Bone marrow (tissue), 2 donors: Measurements from ENCODE around the gene EMILIN2.

Source experiments
- DNase-seq, 2 donors: peaks; one replicate each; lab custom pipeline; 2025; lab: John Stamatoyannopoulos, UW

EMILIN2 gene

DNA sequence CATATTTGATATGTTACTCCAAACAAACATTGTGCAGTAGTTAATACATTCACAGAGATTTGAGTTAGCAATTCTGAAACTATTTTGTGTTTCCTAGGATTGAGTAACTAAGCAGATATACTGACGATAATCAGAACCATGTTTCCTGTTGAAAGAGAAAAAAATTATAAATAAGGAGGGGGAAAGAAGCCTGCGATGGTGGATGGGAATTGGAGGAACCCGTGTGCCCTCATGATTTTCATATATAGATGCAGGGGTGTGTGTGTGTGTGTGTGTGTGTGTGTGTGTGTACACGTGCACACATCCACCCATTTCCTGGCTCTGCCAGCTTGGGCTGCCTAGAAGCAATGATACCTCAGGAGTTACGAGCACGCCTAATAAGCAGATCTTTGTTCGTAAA lies 109.2 kb downstream of the EMILIN2 start:
- no peak for DNase-seq

DNA sequence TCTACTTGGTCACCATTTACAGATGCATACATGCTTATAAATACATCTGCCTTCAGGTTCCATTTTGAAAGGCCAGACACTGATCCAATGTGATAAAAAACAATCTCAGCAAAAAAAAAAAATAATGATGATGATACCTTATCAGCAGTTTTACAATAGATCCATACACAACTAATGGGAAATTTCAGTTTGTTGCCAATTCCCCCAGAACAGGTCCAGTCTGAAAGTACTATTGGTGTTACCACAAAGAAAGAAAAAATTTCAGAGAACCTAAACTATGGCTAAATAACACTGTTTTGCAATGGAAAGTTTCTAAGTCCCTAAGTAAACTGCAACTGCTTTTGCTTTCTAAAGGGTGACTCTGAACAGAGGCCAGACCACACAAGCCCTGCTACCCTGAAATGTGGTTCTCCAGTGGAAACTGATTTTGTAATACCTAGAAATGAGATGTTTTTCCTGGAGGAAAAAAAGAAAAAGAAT lies 112.1 kb downstream of the EMILIN2 start:
- DNase-seq = no peak

DNA sequence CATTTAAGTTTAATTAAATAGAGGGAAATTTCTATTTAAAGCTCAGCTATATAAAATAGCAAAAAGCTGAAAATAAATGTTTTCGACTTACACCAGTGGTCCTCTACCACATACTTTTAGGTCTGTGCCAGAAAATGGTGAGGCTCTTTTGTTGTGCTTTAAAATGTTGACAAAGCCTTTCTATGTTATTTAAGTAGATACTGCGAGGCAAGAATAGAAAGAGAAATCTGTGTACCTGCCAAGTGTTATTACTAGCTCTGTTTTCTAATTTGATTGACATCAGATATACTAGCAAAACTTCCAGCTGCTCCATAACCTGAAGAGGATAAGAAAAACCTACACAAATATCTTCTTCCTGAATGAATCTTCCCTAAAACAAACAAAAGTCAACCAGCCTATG lies 112.5 kb downstream of the EMILIN2 start:
- no peak for DNase-seq

DNA sequence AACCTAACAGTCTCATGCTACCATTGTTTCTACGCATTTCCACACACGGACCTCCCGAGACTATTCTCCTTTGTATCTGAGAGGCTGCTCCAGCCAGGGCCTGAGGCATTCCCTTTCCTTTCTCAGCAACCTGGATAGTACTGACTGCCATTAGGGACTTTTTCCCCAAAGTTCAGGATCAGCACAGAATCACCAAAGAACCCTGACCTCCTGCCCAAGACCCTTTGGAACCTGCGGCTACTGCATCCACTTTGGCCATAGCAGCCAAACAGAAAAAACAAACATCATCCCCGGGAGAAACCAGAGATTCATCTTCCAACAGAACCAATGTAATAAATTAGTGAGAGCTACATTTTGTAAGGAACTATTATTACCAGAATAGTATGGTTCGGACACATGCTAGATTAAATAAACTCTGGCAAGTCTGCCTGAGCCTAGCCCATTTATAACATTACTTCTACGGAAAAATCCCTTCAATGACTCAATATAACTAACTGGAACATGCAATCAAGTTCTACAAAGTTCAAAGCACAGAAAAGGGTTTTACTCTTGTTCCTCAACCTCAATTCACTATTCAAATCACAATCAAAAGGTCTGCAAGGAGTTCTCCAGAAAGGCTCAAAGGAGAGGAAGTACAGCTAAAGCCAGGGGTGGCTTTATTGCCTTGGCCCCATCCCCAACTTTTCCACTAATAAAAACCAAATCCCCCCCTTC lies 114.3 kb downstream of the EMILIN2 start:
- DNase-seq = no peak

DNA sequence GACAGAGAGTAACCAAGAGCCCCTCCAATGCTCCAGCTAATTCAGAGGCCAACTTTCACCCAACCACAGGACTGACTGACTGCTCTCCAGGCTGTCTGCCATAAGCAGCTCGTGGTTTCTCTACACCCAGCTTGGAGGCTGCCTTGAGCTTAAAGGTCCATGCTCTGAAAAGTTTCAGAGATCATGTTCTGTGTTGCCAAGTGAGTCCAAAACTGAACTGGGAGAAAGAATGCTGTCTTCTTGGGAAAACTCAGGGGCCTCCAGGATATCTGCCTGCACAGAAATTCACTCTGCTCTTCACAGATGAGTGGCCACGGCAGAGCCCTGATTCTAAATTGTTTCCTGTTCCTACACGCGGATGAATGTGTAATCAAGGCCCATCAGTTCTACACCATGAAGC lies 115.0 kb downstream of the EMILIN2 start:
- DNase-seq = no peak

DNA sequence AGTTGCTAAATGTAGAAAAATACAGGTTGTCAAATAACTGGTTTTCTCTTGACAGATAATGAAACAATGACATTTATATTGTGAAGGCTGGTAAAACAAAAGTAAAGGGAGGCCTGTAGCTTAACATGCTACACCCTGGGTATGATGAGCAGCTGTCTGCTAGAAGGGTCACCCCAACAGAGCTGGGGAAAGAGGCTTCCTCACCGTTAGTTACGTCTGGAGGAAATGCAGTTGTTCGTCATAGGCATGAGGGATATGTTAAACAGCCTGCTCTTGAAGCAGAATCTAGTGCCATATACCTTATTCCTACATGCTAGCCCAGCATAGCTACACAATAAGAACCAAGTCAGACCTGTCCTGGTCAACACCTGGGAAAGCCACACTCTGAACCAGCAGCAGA lies 116.2 kb downstream of the EMILIN2 start:
- peak in 1 of 2 donors; percentile 45 for DNase-seq

DNA sequence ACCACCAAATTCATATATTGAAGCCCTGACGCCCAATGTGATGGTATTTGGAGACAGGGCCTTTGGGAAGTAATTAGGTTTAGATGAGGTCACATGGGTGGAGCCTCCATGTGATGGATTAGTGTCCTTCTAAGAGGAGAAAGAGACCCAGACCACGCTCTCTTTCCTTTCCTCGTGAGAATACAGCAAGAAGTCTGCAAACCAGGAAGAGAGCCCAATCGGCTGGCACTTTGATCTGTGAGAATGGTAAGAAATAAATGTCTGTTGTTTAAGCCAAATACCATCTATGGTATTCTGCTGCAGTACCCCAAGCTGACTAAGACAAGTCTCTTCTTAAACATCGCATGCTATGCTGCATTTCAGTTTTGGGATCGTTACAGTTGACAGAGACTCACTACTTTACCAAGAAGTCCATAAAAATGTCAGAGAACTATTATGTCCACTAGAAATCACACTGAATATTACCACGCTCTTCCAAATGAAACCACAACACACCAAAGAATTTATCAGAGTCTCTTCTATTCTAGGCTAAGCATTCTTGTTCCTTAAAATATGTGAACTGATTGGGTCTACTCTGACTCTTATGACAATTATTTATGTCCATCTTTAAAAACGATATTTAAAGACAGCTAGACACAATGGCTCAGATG lies 117.7 kb downstream of the EMILIN2 start:
- no peak for DNase-seq
